AG04449 (cell line): ENCODE data around the gene PSMB4.

Experiments used
- CTCF ChIA-PET: fragments of 350-600 bp; formaldehyde crosslinking; extraction: SDS; loops from one replicate; lab custom pipeline; 2021; ENCODE audit warnings: antibody characterized with exemption; lab: Yijun Ruan, JAX
- POLR2A ChIA-PET: fragments of 400-600, 350-600 bp; formaldehyde crosslinking; extraction: SDS; loops from one replicate; lab custom pipeline; 2020; ENCODE audit warnings: antibody characterized with exemption, inconsistent platforms; lab: Yijun Ruan, JAX
- DNase-seq: peaks from one replicate; pipeline ENCODE4 v3.0.0-alpha.2; 2010; ENCODE audit warnings: low read depth, low spot score
- H3K4me3 ChIP-seq: 2 replicates; pipeline ENCODE4 v1.5.1; 2011; ENCODE audit warnings: low read depth, mild to moderate bottlenecking, control low read depth, low read length
- TF ChIP-seq, protein P1 (sequence below): IDR thresholded peaks from one replicate; pipeline ENCODE4 v1.5.1; 2011; ENCODE audit warnings: mild to moderate bottlenecking, moderate library complexity, low read length, control low read depth, inconsistent platforms; ENCODE audit not compliant: insufficient read depth; ENCODE audit errors: missing control alignments

Gene PSMB4

GRCh38 chr1:151444783-151445177 lies 45.4 kb downstream of the PSMB4 start:
- TF ChIP-seq, protein P1, sequence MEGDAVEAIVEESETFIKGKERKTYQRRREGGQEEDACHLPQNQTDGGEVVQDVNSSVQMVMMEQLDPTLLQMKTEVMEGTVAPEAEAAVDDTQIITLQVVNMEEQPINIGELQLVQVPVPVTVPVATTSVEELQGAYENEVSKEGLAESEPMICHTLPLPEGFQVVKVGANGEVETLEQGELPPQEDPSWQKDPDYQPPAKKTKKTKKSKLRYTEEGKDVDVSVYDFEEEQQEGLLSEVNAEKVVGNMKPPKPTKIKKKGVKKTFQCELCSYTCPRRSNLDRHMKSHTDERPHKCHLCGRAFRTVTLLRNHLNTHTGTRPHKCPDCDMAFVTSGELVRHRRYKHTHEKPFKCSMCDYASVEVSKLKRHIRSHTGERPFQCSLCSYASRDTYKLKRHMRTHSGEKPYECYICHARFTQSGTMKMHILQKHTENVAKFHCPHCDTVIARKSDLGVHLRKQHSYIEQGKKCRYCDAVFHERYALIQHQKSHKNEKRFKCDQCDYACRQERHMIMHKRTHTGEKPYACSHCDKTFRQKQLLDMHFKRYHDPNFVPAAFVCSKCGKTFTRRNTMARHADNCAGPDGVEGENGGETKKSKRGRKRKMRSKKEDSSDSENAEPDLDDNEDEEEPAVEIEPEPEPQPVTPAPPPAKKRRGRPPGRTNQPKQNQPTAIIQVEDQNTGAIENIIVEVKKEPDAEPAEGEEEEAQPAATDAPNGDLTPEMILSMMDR = no peak
- no peak for DNase-seq
- ChIA-PET POLR2A (interaction anchor here (0.8 kb wide), 1 partner anchor 290 kb away, joined by 3 read pairs; no protein-coding TSS in a partner anchor), CTCF (interaction anchor here (0.8 to 2.2 kb wide), 20 partner anchors 8 to 557 kb away, joined by 3 to 20 read pairs (median 4); partner anchors contain the start of gene MRPL9)
- H3K4me3 ChIP-seq = no peak overlapping the region

GRCh38 chr1:151447696-151448095 lies 48.3 kb downstream of the PSMB4 start:
- H3K4me3 ChIP-seq = no peak overlapping the region
- TF ChIP-seq, protein P1 = no peak
- no peak for DNase-seq
- ChIA-PET CTCF (interaction anchor here (0.9 kb wide), 1 partner anchor 8 kb away, joined by 3 read pairs; no protein-coding TSS in a partner anchor), POLR2A (no interaction called here)
